Type B pancreatic cell (in vitro differentiated cells): Measurements from ENCODE around the gene MED20. TPM values are rescaled to one million over a fixed set of nuclear protein-coding genes. Genes with fewer than 3 reads are reported as not detected.
"Not testable (repeated sequence)": the region's sequence is repeated elsewhere in the genome, so short reads cannot be mapped to it uniquely, and the experiment has no call there.

ENCODE experiments used
- DNase-seq: peaks from one replicate; pipeline ENCODE4 v3.0.0; 2021; ENCODE audit warnings: mixed read lengths; ENCODE audit not compliant: unreplicated experiment; ENCODE audit errors: extremely low spot score
- H3K27ac Mint-ChIP-seq: 2 replicates; pipeline ENCODE4 v1.8.0; 2021; ENCODE audit warnings: mild to moderate bottlenecking, mixed read lengths
- H3K27me3 Mint-ChIP-seq: 2 replicates; pipeline ENCODE4 v1.8.0; 2021; ENCODE audit warnings: mixed read lengths
- H3K36me3 Mint-ChIP-seq: 2 replicates; pipeline ENCODE4 v1.8.0; 2021; ENCODE audit warnings: mixed read lengths
- H3K4me1 Mint-ChIP-seq: one replicate; pipeline ENCODE4 v1.8.0; 2021; ENCODE audit warnings: mixed read lengths; ENCODE audit not compliant: unreplicated experiment
- H3K4me3 Mint-ChIP-seq: 2 replicates; pipeline ENCODE4 v1.8.0; 2021; ENCODE audit warnings: mild to moderate bottlenecking, mixed read lengths
- H3K9me3 Mint-ChIP-seq: 2 replicates; pipeline ENCODE4 v1.8.0; 2021; ENCODE audit warnings: mixed read lengths
- total RNA-seq: library from RNA; stranded (reverse); gene quantifications from 2 replicates; pipeline ENCODE4 v1.2.1, GENCODE V29; 2021; ENCODE audit warnings: low replicate concordance
- TF ChIP-seq, protein P1 (sequence below): fragments of 200-600 bp; sonication (generic); conservative IDR thresholded peaks from 2 replicates; pipeline ENCODE4 v1.5.0; 2021; ENCODE audit warnings: antibody characterized with exemption, mild to moderate bottlenecking

The MED20 gene
- total RNA-seq, 1 donor from 2014 or later = 31.8 TPM

DNA sequence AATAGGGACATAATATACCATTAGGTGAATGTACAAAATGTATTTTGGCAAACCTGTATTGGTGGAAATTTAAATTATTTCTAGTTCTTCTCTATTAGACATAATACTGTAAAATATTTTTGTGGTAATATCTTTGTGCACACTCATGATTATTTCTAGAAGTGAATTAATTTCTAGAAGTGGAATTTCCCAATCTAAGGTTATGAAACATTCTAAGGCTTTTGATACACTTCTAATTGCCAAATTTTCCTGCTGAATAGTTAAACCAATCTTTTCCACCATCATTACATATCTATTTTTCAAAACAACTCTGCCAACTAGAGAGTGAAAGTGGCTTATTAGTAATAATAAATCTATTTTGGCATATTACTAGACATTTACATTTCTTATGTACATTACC lies 22.5 kb upstream of the MED20 start:
- no peaks in the 10 kb centered on the region for H3K27me3 Mint-ChIP-seq
- no peak overlapping the region for H3K4me3 Mint-ChIP-seq
- H3K4me1 Mint-ChIP-seq = peaks cover 20% of the 10 kb centered on the region
- TF ChIP-seq, protein P1, sequence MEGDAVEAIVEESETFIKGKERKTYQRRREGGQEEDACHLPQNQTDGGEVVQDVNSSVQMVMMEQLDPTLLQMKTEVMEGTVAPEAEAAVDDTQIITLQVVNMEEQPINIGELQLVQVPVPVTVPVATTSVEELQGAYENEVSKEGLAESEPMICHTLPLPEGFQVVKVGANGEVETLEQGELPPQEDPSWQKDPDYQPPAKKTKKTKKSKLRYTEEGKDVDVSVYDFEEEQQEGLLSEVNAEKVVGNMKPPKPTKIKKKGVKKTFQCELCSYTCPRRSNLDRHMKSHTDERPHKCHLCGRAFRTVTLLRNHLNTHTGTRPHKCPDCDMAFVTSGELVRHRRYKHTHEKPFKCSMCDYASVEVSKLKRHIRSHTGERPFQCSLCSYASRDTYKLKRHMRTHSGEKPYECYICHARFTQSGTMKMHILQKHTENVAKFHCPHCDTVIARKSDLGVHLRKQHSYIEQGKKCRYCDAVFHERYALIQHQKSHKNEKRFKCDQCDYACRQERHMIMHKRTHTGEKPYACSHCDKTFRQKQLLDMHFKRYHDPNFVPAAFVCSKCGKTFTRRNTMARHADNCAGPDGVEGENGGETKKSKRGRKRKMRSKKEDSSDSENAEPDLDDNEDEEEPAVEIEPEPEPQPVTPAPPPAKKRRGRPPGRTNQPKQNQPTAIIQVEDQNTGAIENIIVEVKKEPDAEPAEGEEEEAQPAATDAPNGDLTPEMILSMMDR = no peak
- no peaks in the 10 kb centered on the region for H3K36me3 Mint-ChIP-seq
- DNase-seq = no peak
- H3K9me3 Mint-ChIP-seq = no peaks in the 10 kb centered on the region
- no peak overlapping the region for H3K27ac Mint-ChIP-seq

DNA sequence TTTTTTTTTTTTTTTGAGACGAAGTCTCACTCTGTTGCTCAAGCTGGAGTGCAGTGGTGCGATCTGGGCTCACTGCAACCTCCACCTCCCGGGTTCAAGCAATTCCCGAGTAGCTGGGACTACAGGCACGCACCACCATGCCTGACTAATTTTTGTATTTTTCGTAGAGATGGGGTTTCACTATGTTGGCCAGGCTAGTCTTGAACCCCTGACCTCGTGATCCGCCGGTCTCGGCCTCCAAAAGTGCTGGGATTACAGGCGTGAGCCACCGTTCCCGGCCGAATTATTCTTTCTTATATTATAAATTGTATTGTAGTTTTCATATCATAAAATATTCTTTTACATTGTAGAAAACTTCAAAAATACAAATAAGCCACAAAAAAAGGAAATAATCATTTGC lies 21.9 kb upstream of the MED20 start:
- H3K36me3 Mint-ChIP-seq, DNase-seq, H3K9me3 Mint-ChIP-seq, H3K4me3 Mint-ChIP-seq, H3K27me3 Mint-ChIP-seq: not testable (repeated sequence)
- Mint-ChIP-seq H3K27ac (peak overlapping the region; percentile 94), H3K4me1 (peaks cover 20% of the 10 kb centered on the region)

DNA sequence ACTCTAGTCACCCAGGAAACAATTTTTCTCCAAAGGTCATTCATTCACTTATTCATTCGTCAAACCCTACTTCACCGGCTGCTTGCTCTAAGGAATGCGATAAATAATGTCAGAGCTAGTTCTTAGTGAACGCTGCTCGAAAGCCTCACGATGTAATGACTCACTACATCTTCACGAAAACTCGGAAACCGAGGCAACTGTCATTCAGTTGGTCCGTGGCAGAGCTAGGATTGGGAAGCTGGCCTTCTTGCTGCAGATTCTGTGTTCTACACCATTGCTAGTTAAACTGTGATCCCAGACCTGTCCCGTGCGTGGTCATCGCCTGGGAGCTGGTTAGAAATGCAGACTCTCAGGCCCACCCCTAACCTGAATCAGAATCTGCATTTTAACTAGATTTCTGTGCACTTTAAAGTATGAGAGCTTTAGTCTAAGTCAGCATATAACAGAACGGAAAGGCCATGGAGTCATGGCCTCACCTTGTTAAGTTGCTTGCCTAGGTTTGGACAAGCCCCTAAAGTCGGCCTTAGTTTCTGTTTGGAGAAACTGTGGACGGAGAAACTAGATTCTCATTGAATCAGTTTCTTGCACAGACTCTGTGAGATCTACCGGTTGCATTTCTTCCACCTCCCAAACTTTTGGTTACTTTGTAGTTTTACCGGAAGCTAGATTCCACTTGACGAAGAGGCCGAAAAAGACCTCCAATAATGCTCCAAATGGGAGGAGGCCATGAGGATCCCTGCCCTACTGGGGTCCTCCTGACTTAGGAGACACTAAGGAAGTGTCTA lies 21.3 kb upstream of the MED20 start:
- TF ChIP-seq, protein P1 = no peak
- H3K27me3 Mint-ChIP-seq = no peaks in the 10 kb centered on the region
- H3K27ac Mint-ChIP-seq = peak overlapping the region; percentile 94
- H3K4me1 Mint-ChIP-seq = peaks cover 20% of the 10 kb centered on the region
- H3K4me3 Mint-ChIP-seq = peak overlapping the region; percentile 90
- H3K36me3 Mint-ChIP-seq = no peaks in the 10 kb centered on the region
- no peak for DNase-seq
- H3K9me3 Mint-ChIP-seq = no peaks in the 10 kb centered on the region

DNA sequence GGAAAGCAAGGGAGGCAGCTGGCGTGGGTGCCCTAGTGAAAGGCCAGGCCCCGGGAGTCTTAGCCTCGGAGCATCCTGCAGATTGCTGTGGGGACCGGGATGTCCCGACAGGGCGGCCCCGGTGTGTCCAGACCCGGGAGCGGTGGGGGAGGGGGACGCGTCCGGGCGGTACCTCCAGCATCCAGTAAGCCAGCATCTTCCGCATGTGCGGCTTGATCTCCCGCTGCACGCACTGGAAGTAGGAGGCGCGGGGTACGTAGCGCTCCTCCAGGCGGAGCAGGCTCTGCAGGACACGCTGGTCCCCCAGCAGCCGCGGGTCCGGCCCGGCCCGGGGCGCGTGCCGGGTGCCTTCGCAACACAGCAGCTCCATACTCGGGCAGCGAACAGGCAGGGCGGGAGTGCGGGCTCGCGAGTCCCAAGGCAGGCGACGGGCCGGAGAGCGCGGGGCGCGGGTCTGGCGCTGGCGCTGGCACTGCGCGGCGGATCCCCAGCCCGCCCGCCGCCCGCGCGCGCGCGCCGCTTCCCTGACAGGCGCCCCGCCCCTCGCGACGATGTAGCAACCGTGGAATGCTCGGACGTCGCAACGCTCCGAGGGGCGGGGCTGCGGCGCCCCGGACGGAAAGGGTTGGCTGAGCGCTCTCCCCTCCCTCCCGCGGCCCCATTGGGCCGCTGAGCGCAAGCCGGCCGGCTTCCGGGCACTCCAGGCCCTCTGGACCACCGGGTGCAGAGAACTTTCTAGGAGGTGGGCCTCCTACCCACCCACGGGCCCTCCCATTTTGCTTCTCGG lies 20.5 kb upstream of the MED20 start, which contains the start of gene CCND3:
TSS of gene CCND3 (minus strand) at position 529 of the 787 bp plus-strand sequence. CDS start at position 370, 159 bp downstream.
- Mint-ChIP-seq H3K27ac (peak within 1 kb of the TSS; percentile 97), H3K36me3 (peaks cover 2% of the 10 kb centered on the region), H3K9me3 (no peaks in the 10 kb centered on the region), H3K4me3 (peak within 1 kb of the TSS; percentile 98), H3K4me1 (peaks cover 22% of the 10 kb centered on the region), H3K27me3 (no peaks in the 10 kb centered on the region)
- peak; percentile 89 for DNase-seq
- TF ChIP-seq, protein P1 = no peak

DNA sequence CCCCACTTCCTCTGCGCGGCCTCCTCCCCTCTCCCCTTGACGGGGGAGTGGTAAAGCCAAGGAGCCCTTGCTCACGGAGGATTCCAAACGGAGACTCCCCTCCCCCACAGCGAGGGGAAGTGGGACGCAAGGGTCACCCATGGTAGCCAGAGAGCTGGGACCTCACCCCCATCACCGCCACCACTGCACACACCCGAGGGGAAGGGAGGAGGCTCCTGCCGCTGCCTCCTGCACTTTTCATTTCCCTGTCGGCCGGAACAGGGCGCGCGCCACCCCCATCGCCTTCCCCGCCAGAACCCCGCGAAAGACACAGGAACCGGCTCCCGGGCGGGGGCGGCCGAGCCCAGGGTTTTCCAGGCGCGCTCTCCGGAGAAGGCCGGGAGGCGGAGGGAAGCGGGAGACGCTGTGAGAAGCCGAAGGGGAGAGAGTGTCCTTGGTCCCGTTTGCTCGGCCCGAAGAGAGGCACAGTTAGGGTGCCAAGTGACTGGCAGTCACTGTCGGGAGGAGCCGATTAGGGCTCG lies 19.9 kb upstream of the MED20 start:
- no peaks in the 10 kb centered on the region for H3K27me3 Mint-ChIP-seq
- no peaks in the 10 kb centered on the region for H3K9me3 Mint-ChIP-seq
- TF ChIP-seq, protein P1 = peak; percentile 14
- H3K36me3 Mint-ChIP-seq = peaks cover 4% of the 10 kb centered on the region
- peaks cover 28% of the 10 kb centered on the region for H3K4me1 Mint-ChIP-seq
- peak overlapping the region; percentile 97 for H3K27ac Mint-ChIP-seq
- peak overlapping the region; percentile 98 for H3K4me3 Mint-ChIP-seq
- DNase-seq = no peak
